ENCODE data around the gene ZC3H7A. TPM values are rescaled to one million over a fixed set of nuclear protein-coding genes. Genes with fewer than 3 reads are reported as not detected.

Gene ZC3H7A
- total and polyA plus RNA-seq, 2 of the 13 experiments (the other 11 are each of a cell fraction or from before 2014, with no cell fraction given) = 29.2 to 36.8 TPM

GRCh38 chr16:11797166-11797956, at the start of gene ZC3H7A (continued):
- TF ChIP-seq, protein P1, sequence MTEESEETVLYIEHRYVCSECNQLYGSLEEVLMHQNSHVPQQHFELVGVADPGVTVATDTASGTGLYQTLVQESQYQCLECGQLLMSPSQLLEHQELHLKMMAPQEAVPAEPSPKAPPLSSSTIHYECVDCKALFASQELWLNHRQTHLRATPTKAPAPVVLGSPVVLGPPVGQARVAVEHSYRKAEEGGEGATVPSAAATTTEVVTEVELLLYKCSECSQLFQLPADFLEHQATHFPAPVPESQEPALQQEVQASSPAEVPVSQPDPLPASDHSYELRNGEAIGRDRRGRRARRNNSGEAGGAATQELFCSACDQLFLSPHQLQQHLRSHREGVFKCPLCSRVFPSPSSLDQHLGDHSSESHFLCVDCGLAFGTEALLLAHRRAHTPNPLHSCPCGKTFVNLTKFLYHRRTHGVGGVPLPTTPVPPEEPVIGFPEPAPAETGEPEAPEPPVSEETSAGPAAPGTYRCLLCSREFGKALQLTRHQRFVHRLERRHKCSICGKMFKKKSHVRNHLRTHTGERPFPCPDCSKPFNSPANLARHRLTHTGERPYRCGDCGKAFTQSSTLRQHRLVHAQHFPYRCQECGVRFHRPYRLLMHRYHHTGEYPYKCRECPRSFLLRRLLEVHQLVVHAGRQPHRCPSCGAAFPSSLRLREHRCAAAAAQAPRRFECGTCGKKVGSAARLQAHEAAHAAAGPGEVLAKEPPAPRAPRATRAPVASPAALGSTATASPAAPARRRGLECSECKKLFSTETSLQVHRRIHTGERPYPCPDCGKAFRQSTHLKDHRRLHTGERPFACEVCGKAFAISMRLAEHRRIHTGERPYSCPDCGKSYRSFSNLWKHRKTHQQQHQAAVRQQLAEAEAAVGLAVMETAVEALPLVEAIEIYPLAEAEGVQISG (CRISPR knock-in tag; IDR thresholded peaks at IDR 0.05) = peak; percentile 98
- TF ChIP-seq ATF3 (CRISPR knock-in tag; IDR thresholded peaks at IDR 0.05) (peak; percentile 54), NFE2L2 (IDR thresholded peaks at IDR 0.05; ENCODE audit: low read length) (no peak), IRF9 (CRISPR knock-in tag; IDR thresholded peaks at IDR 0.05; ENCODE audit: borderline replicate concordance) (peak; percentile 96), ZXDC (CRISPR knock-in tag; IDR thresholded peaks at IDR 0.05) (no peak), ZNF614 (CRISPR knock-in tag; IDR thresholded peaks at IDR 0.05; ENCODE audit: borderline replicate concordance) (peak; percentile 97), ELF3 (CRISPR knock-in tag; IDR thresholded peaks at IDR 0.05) (peak; percentile 84), MEIS1 (CRISPR knock-in tag; IDR thresholded peaks at IDR 0.05; ENCODE audit: borderline replicate concordance) (peak; percentile 91), HMGA1 (CRISPR knock-in tag; conservative IDR thresholded peaks at IDR 0.05) (no peak), ZNF331 (CRISPR knock-in tag; IDR thresholded peaks at IDR 0.05) (peak; percentile 58), ARNT (IDR thresholded peaks at IDR 0.05) (no peak), ISX (CRISPR knock-in tag; conservative IDR thresholded peaks at IDR 0.05) (peak; percentile 78; the same call in 1 of the 2 replicates), ZNF251 (CRISPR knock-in tag; IDR thresholded peaks at IDR 0.05) (peak; percentile 90; the same call in 1 of the 2 replicates), TFDP1 (CRISPR knock-in tag; IDR thresholded peaks at IDR 0.05; ENCODE audit: borderline replicate concordance) (peak; percentile 88), ISL2 (CRISPR knock-in tag; IDR thresholded peaks at IDR 0.05) (peak; percentile 55; the same call in 1 of the 2 replicates), ONECUT2 (CRISPR knock-in tag; IDR thresholded peaks at IDR 0.05) (peak; percentile 74; the same call in 1 of the 2 replicates), ZNF367 (CRISPR knock-in tag; IDR thresholded peaks at IDR 0.05; ENCODE audit: borderline replicate concordance) (peak; percentile 89), TCF7 (IDR thresholded peaks at IDR 0.05; ENCODE audit: low read depth) (0 out of 2 replicates have a peak, but pooled peaks have one; percentile 20)
- TF ChIP-seq, protein P2, sequence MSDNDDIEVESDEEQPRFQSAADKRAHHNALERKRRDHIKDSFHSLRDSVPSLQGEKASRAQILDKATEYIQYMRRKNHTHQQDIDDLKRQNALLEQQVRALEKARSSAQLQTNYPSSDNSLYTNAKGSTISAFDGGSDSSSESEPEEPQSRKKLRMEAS (IDR thresholded peaks at IDR 0.05) = peak; percentile 89
- TF ChIP-seq, protein P3, sequence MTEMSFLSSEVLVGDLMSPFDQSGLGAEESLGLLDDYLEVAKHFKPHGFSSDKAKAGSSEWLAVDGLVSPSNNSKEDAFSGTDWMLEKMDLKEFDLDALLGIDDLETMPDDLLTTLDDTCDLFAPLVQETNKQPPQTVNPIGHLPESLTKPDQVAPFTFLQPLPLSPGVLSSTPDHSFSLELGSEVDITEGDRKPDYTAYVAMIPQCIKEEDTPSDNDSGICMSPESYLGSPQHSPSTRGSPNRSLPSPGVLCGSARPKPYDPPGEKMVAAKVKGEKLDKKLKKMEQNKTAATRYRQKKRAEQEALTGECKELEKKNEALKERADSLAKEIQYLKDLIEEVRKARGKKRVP (CRISPR knock-in tag; IDR thresholded peaks at IDR 0.05) = peak in 1 of 2 experiments; percentile 36; a peak in 2 of 4 replicates

All from HepG2 (cell line).